ENCODE data around the gene PMF1.
"Not testable (repeated sequence)": the region's sequence is repeated elsewhere in the genome, so short reads cannot be mapped to it uniquely, and the experiment has no call there.

Gene PMF1, protein sequence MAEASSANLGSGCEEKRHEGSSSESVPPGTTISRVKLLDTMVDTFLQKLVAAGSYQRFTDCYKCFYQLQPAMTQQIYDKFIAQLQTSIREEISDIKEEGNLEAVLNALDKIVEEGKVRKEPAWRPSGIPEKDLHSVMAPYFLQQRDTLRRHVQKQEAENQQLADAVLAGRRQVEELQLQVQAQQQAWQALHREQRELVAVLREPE

DNA sequence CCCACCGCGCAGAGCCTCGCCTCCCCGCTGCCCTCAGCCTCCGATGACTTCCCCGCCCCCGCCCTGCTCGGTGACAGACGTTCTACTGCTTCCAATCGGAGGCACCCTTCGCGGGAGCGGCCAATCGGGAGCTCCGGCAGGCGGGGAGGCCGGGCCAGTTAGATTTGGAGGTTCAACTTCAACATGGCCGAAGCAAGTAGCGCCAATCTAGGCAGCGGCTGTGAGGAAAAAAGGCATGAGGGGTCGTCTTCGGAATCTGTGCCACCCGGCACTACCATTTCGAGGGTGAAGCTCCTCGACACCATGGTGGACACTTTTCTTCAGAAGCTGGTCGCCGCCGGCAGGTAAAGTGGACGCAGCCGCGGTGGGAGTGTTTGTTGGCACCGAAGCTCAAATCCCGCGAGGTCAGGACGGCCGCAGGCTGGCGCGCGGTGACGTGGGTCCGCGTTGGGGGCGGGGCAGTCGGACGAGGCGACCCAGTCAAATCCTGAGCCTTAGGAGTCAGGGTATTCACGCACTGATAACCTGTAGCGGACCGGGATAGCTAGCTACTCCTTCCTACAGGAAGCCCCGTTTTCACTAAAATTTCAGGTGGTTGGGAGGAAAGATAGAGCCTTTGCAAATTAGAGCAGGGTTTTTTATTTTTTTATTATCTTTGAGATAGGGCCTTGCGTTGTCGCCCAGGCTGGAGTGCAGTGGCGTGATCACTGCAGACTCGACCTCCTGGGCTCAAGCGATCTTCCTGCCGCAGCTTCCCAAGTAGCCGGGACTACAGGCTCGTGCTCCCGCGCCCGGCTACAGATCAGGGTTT lies at the start of gene PMF1:
PMF1 (plus strand) TSS at position 175 of the 811 bp plus-strand sequence; CDS start at position 184, 9 bp downstream.
- peak; percentile 92 for DNase-seq (ENCODE audit: low spot score)

DNA sequence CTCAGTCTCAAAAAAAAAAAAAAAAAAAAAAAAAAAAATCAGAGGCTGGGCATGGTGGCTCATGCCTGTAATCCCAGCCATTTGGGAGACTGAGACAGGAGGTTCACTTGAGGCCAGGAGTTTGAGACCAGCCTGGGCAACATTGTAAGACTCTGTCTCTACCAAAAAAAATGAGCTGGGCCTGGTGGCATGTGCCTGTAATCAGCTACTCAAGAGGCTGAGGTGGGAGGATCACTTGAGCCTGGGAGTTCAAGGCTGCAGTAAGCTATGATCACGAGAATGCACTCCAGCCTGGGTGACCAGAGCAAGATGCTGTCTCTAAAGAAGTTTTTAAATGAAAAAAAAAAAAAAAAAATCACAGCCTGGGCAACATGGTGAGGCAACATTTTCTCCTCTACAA lies 49.1 kb upstream of the PMF1 start:
- DNase-seq (ENCODE audit: low spot score), result no peak

DNA sequence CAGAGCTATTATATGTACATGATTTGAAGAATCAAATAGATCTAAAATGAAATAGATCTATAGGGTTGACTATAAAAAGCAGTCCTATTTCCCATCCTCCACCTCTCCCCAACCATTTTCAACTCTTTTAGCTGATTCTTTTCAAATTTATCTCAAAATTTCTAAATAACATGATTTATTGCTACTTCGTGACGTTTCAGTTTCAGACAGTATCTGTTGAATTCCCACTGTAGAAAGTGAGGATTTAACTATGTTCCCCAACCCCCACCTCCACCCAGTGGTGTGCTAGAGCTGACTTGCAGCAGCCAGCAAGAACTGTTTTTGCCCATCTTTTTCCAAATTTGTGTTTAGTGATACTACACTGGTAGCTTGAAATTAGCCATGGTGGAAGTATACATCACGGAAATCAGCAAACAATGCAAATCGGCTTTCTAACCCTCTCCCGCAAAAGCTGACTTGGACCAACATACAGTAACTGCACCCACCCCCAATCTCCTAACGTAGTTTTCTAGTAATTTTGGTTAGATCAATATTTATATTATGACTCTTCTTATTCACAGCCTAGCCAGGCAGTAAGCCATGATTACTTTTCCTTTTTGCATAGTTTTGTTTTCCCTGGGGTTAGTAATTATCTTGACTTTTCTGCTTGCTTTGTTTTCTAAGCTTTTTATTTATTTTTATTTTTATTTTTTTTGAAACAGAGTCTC lies 48.5 kb upstream of the PMF1 start:
- no peak for DNase-seq (ENCODE audit: low spot score)

DNA sequence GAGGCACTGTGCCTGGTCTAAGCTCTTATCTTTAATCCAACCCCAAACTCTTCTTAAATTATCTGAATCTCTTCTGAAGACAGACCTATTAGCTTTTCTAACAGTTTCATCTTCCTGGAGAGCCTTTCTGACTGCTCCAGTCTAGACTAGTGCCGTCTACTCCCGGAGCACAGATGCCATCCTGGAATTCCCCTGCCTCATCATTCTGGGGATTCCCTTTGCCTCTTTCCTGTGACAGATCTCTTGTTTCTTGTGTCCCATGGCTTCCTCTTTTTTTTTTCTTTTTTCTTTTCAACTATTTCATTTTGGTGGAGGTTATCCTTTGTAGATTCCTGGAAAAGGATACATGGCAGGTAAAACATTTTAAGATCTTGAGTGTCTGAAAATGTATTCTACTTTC lies 47.7 kb upstream of the PMF1 start:
- DNase-seq (ENCODE audit: low spot score), result no peak

DNA sequence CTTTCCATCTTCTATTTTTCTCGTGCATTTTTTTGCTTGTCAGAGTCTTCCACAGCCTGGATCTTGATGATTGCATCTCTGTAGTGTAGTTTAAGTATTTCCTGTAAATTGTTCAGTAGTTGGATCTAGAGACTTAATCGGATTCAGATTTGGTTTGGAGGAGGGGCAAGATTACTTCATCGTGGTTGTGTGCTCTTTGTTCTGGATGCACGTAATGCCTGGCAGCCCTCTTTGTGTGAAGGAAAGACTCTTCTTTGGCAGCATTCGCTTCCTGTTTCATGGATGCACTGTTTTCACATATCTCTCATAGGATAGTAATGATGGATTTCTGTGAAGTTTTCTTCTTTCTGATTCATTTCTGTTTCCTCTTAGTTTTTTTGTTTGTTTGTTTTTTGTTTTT lies 45.3 kb upstream of the PMF1 start:
- DNase-seq (ENCODE audit: low spot score), result no peak

DNA sequence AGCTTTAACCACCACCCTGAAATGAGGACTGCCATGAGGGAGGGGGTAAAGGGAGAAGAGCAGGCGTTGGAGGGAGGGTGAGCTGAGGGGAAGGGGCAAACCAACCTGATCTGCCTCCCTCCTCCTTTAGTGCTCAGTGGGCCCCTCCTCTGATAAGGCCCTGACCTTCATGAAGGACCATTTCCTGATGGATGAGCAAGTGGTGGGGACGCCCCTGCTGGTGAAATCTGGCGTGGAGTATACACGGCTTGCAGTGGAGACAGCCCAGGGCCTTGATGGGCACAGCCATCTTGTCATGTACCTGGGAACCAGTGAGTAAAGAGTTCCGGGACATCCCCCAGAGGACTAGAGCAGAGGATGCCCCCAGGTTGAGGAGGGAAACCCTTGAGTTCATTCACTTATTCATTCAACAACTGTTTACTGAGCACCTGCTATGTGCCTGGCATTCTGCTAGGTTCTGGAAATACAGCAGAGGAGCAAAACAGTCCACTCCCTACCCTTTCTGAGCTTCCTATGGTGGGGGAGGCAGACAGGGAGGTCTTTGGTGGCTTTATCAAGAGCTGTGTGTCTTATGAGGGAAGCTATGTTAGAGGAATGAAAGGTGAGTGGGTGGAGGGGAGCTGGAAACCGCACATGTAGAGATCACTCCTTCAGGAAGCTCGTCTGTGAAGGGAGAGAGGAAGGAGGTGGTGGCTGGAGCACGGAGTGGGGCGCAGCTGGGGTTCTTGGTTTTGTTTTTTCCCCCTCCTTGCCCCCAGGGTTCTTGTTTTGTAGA lies 39.9 kb upstream of the PMF1 start:
- no peak for DNase-seq (ENCODE audit: low spot score)

DNA sequence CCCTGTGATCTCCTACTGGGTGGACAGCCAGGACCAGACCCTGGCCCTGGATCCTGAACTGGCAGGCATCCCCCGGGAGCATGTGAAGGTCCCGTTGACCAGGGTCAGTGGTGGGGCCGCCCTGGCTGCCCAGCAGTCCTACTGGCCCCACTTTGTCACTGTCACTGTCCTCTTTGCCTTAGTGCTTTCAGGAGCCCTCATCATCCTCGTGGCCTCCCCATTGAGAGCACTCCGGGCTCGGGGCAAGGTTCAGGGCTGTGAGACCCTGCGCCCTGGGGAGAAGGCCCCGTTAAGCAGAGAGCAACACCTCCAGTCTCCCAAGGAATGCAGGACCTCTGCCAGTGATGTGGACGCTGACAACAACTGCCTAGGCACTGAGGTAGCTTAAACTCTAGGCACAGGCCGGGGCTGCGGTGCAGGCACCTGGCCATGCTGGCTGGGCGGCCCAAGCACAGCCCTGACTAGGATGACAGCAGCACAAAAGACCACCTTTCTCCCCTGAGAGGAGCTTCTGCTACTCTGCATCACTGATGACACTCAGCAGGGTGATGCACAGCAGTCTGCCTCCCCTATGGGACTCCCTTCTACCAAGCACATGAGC lies 36.1 kb upstream of the PMF1 start:
- DNase-seq (ENCODE audit: low spot score), result no peak

DNA sequence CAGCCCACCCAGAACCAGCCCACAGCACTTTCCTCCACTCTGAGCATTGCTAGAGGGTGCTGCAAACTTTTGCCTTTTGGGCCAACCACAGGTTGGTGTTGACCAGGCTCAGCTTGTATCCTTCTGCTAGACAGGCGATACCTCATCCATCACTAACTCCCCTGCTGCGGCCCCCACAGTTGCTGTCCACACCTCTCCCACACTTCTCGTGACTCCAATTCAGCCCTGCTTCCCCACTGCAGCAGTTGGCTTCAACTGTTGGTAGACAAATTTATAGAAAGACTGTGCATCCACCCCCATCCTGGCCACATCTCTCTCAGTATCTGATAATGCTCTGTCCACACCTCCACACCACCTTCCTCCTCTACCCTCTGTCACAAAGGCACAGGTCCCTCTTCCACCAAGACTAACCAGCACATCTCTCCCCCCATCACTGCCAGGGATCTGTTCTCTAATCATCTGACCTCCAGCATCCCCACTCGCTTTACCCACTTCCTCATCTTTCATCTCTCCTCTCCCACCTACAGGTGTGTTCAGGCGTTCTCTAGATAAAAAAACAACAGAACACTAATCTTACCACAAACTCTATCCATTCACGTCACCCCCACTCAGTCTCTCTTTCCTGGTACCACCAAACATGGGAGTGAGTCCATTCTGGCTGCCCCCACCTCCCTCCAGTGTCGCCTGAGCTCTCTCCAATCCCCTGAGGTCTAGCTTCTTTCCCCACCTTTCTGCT lies 34.7 kb upstream of the PMF1 start:
- DNase-seq (ENCODE audit: low spot score), result no peak

DNA sequence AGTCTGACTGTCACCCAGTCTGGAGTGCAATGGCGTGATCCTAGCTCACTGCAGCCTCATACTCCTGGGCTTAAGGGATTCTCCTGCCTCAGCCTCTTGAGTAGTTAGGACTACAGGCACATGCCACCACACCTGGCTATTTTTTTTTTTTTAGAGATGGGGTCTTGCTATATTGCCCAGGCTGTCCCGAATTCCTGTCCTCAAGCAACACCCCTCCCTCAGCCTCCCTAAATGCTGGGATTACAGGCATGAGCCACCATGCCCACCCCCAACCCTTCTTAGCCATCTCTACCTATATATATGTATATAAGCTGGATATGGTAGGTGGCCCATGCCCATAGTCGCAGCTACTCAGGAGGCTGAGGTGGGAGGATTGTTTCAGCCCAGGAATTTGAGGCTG lies 32.3 kb upstream of the PMF1 start:
- no peak for DNase-seq (ENCODE audit: low spot score)

DNA sequence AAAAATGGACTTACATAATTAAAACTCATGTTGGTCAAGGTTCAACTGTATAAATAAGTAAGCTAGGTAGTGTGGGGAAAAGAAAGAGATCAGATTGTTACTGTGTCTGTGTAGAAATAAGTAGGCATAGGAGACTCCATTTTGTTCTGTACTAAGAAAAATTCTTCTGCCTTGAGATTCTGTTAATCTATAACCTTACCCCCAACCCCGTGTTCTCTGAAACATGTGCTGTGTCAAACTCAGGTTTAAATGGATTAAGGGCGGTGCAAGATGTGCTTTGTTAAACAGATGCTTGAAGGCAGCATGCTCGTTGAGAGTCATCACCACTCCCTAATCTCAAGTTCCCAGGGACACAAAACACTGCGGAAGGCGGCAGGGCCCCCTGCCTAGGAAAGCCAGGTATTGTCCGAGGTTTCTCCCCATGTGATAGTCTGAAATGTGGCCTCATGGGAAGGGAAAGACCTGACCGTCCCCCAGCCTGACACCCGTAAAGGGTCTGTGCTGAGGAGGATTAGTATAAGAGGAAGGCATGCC lies 31.3 kb upstream of the PMF1 start:
- DNase-seq (ENCODE audit: low spot score), result not testable (repeated sequence)

DNA sequence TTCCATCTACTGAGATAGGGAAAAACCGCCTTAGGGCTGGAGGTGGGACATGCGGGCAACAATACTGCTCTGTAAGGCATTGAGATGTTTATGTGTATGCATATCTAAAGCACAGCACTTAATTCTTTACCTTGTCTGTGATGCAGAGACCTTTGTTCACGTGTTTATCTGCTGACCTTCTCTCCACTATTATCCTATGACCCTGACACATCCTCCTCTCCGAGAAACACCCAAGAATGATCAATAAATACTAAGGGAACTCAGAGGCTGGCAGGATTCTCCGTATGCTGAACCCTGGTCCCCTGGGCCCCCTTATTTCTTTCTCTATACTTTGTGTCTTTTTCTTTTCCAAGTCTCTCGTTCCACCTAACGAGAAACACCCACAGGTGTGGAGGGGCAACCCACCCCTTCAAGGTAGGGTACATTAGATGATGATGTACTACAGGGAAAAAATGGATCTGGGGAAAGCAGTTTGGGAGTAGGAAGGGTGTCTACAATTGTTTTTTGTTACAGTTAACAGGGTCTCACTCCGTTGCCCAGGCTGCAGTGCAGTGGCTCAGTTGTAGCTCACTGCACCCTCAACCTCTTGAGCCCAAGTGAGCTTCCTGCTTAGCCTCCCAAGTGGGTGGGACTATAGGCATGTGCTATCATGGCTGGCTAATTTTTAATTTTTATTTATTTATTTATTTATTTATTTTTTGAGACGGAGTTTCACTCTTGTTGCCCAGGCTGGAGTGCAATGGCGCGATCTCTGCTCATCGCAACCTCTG lies 30.6 kb upstream of the PMF1 start:
- DNase-seq (ENCODE audit: low spot score), result not testable (repeated sequence)

DNA sequence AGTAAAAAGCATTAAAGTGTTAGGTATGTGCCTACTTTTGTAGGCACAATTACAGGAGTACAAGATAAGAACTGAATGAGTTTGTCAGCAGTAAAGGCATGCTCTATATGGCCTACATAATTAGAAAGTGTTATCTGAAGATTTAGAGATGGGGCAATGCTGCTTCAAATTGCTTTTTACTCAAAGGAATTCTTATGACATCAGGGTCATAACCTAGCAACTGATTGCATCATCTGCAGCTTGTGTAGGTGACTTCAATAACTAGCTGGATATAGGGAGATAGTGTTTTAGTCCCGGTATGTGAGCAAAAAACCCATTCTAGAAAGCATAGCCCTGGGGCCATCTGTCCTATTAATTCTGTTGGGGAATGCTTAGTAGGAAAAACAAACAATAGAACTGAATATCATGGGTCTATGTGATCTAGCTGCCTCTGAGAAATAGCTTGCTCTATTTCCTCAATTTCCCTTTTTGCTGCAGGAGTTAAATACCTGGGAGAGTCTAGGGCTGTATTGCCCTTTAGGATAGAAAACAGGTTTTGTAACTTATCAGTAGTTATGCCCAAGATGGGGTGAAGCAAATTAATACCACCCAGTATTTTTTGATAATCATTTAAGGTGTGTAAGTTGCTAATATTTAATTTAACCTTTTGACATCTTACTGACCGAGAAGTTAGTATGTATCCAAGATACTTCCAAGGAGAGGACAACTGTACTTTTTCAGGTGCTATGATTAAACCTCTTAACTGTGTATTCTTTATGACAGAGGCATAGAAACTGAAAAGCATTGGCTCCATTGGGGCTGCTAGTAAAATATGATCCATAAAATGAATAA lies 26.2 kb upstream of the PMF1 start:
- DNase-seq (ENCODE audit: low spot score), result not testable (repeated sequence)

DNA sequence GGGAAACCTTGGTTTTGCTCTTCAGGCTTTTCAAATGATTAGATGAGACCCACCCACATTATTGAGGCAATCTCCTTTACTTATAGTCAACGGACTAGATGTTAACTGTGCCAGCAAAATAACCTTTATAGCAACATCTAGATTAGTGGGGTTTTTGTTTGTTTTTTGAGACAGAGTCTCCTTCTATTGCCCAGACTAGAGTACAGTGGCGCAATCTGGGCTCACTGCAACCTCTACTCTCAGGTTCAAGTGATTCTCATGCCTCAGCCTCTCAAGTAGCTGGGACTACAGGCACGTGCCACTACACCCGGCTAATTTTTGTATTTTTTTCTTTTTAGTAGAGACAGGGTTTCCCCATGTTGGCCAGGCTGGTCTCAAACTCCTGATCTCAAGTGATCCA lies 22.5 kb upstream of the PMF1 start:
- DNase-seq (ENCODE audit: low spot score), result not testable (repeated sequence)

DNA sequence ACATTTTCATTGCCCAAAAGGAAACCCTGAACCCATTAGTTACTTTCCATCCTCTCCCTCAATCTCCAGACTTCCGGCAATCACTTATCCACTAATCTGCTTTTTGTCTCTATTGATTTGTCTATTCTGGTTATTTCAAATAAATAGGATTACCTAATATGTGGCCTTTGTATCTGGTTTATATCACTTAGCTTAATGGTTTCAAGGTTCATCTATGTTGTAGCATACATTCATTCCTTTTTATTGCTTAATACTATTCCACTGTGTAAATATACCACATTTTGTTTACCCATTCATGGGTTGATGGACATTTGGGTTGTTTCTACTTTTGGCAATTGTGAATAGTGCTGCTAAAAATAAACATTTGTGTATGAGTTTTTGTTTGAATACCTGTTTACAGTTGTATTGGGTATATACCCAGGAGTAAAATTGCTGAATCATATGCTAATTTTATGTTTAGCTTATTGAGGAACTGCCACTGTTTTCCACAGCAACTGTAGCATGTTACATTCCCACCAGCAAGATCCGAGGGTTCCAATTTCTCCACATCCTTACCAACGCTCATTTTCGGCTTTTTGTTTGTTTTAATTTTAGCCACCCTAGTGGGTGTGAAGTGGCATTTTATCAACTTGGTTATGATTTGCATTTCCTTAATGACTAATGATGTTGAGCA lies 21.4 kb upstream of the PMF1 start:
- no peak for DNase-seq (ENCODE audit: low spot score)

DNA sequence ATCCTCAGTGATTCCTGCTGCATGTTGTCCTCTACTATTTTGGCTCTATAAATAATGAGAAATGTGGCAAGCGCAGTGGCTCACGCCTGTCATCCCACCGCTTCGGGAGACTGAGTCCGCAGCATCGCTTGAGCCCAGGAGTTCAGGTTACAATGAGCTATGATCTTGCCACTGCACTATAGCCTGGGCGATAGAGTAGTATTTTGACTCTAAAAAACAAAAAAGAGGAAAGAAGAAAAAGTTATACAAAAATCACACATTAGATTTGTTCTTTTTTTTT lies 19.7 kb upstream of the PMF1 start:
- no peak for DNase-seq (ENCODE audit: low spot score)

DNA sequence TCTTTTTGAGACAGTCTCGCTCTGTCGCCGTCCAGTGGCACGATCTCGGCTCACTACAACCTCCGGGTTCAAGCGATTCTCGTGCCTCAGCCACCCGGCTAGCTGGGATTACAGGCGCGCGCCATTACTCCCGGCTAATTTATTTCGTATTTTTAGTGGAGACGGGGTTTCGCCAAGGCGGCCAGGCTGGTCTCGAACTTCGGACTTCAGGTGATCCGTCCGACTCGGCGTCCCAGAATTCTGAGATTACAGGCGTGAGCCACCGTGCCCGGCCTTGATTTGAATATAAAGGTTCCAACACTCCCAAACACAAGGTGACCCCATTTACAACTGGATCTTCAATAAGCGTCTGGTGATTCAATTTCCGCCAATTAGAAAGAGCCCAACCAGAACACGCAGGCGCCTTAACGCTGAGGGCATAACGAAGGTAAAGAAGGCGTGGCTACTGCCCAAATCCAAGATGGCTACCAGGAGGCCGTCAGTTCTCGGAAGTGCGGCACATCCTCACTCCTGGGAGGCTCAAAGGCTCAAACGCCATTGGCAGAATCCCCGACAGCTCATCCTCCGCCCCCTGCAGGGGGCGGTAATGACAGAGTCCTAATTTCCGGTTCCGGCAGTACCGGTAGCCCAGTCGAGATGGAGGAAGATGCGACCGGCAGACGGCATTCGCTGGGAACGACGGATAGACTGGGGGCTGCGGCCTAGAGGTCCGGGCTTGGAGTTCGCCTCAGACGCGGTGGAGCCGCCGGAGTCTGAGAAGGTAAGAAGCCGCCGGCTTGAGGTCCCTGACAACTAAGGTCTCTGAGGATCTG lies 19.1 kb upstream of the PMF1 start, which contains the start of gene SLC25A44:
SLC25A44 (plus strand) TSS at position 617 of the 812 bp plus-strand sequence. CDS start 5,744 bp downstream, outside the sequence.
- peak; percentile 98 for DNase-seq (ENCODE audit: low spot score)

DNA sequence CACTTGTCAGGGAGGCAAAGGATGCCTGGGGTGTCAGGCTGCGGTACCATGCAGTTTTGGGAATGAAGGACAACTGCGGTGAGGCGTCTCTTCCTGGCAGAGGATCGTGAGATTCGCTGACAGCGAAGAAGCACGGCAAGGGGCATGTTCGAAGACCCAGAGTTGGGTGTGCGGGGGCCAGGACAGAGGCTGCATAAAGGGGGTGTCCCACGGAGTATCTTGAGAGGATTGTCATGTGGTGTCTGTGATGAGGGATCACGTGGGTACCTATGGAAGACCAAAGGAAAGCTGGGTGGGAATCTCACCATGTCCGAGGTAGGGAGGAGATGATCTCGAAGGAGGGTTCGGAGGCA lies 18.5 kb upstream of the PMF1 start:
- no peak for DNase-seq (ENCODE audit: low spot score)

DNA sequence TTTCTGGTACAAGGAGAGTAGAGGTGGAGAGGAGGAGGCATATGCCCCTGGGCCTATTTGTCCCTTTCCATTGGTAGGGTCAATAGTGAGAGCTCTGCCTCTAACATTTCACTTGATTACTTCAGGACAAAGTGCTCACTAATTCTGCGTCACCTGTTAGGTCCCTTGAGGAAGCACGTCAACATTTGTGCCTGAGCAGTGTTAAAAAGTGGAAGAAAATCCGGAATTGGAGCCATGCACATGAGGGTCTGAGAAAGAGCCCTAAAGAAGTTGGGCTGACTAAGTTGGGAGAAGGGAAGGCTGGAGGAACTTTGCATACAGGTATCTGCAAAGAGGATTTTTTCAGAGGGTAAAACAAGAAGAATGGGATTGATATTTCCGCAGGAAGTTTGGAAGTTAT lies 17.0 kb upstream of the PMF1 start:
- DNase-seq (ENCODE audit: low spot score), result no peak

All from kidney capillary endothelial cell (primary cell).